WTC11 (cell line): ENCODE data around the gene EIF4G1. TPM values are rescaled to one million over a fixed set of nuclear protein-coding genes. Genes with fewer than 3 reads are reported as not detected.

Experiments
- ATAC-seq: fragments of 200-7000 bp; cut with Tn5 transposase; 2 replicates; pipeline ENCODE4 v1.10.0; 2021; ENCODE audit warnings: mild to moderate bottlenecking, moderate library complexity
- CTCF ChIA-PET: fragments of 300-600 bp; sonication (Branson Sonifier 250); formaldehyde crosslinking; loops from one replicate; lab custom pipeline; 2021; ENCODE audit warnings: antibody characterized with exemption; lab: Charles Lee
- POLR2A ChIA-PET: fragments of 350-600 bp; sonication (Branson Sonifier 250); formaldehyde crosslinking; loops from one replicate; lab custom pipeline; 2021; ENCODE audit warnings: antibody characterized with exemption; lab: Charles Lee
- DNase-seq: peaks from one replicate; pipeline ENCODE4 v3.0.0; 2021; ENCODE audit warnings: low spot score
- H3K27ac Mint-ChIP-seq: 2 replicates; pipeline ENCODE4 v1.8.0; 2021; ENCODE audit warnings: mixed read lengths
- H3K27me3 Mint-ChIP-seq: 2 replicates; pipeline ENCODE4 v1.8.0; 2021; ENCODE audit warnings: low read depth, mild to moderate bottlenecking, moderate library complexity, mixed read lengths
- H3K36me3 Mint-ChIP-seq: 2 replicates; pipeline ENCODE4 v1.8.0; 2021; ENCODE audit warnings: mixed read lengths
- H3K4me1 Mint-ChIP-seq: 2 replicates; pipeline ENCODE4 v1.8.0; 2022; ENCODE audit warnings: mixed read lengths
- H3K4me3 Mint-ChIP-seq: 2 replicates; pipeline ENCODE4 v1.8.0; 2021; ENCODE audit warnings: mild to moderate bottlenecking, moderate library complexity, mixed read lengths
- H3K9me3 Mint-ChIP-seq: 2 replicates; pipeline ENCODE4 v1.8.0; 2021; ENCODE audit warnings: mixed read lengths
- ARID4B ChIP-seq: sonication (generic); formaldehyde crosslinking; IDR thresholded peaks from 2 replicates; pipeline ENCODE4 v1.8.0; 2023; ENCODE audit warnings: missing genetic modification reagents, mild to moderate bottlenecking, borderline replicate concordance
- ESRRA ChIP-seq: sonication (generic); formaldehyde crosslinking; IDR thresholded peaks from 2 replicates; pipeline ENCODE4 v1.8.1; 2022; ENCODE audit warnings: mild to moderate bottlenecking, missing genetic modification reagents, borderline replicate concordance
- ETV6 ChIP-seq: sonication (generic); formaldehyde crosslinking; IDR thresholded peaks from 2 replicates; pipeline ENCODE4 v1.8.1; 2022; ENCODE audit warnings: mild to moderate bottlenecking, missing genetic modification reagents
- FOXP1 ChIP-seq: sonication (generic); formaldehyde crosslinking; IDR thresholded peaks from 2 replicates; pipeline ENCODE4 v1.8.0; 2022; ENCODE audit warnings: missing genetic modification reagents, mild to moderate bottlenecking, moderate library complexity, borderline replicate concordance
- FOXP4 ChIP-seq: sonication (generic); formaldehyde crosslinking; IDR thresholded peaks from 2 replicates; pipeline ENCODE4 v1.8.0; 2022; ENCODE audit warnings: mild to moderate bottlenecking, missing genetic modification reagents
- GTF2I ChIP-seq: fragments of 250-450 bp; sonication (Bioruptor Pico); conservative IDR thresholded peaks from 2 replicates; pipeline ENCODE4 v1.4.0; 2021; ENCODE audit warnings: mild to moderate bottlenecking
- PRRX2 ChIP-seq: fragments of 250-450 bp; sonication (Bioruptor Pico); IDR thresholded peaks from 2 replicates; pipeline ENCODE4 v1.8.0; 2021; ENCODE audit warnings: mild to moderate bottlenecking
- SMAD3 ChIP-seq: sonication (generic); formaldehyde crosslinking; IDR thresholded peaks from 2 replicates; pipeline ENCODE4 v1.8.0; 2022; ENCODE audit warnings: missing genetic modification reagents, mild to moderate bottlenecking, borderline replicate concordance
- SP1 ChIP-seq: sonication (generic); formaldehyde crosslinking; conservative IDR thresholded peaks from 2 replicates; pipeline ENCODE4 v1.8.1; 2022; ENCODE audit warnings: missing genetic modification reagents
- TCF7 ChIP-seq: sonication (generic); formaldehyde crosslinking; IDR thresholded peaks from 2 replicates; pipeline ENCODE4 v1.8.0; 2022; ENCODE audit warnings: mild to moderate bottlenecking, low read depth, missing genetic modification reagents, moderate library complexity
- ZNF121 ChIP-seq: sonication (generic); formaldehyde crosslinking; IDR thresholded peaks from 2 replicates; pipeline ENCODE4 v1.8.0; 2023; ENCODE audit warnings: missing genetic modification reagents
- total RNA-seq: library from RNA; stranded (reverse); gene quantifications from 3 replicates; pipeline ENCODE4 v1.2.3, GENCODE V29; 2021
- TF ChIP-seq, protein P1 (sequence below): sonication (generic); formaldehyde crosslinking; IDR thresholded peaks from 2 replicates; pipeline ENCODE4 v1.8.0; 2022; ENCODE audit warnings: mild to moderate bottlenecking, missing genetic modification reagents

EIF4G1 gene
- total RNA-seq, 1 experiment from 2014 or later, result 557 TPM

GRCh38 chr3:184380185-184380626, 65.8 kb downstream of the EIF4G1 start (continued):
- TF ChIP-seq ETV6 (CRISPR knock-in tag), result no peak
- no peak for TF ChIP-seq PRRX2 (CRISPR knock-in tag)

DNA sequence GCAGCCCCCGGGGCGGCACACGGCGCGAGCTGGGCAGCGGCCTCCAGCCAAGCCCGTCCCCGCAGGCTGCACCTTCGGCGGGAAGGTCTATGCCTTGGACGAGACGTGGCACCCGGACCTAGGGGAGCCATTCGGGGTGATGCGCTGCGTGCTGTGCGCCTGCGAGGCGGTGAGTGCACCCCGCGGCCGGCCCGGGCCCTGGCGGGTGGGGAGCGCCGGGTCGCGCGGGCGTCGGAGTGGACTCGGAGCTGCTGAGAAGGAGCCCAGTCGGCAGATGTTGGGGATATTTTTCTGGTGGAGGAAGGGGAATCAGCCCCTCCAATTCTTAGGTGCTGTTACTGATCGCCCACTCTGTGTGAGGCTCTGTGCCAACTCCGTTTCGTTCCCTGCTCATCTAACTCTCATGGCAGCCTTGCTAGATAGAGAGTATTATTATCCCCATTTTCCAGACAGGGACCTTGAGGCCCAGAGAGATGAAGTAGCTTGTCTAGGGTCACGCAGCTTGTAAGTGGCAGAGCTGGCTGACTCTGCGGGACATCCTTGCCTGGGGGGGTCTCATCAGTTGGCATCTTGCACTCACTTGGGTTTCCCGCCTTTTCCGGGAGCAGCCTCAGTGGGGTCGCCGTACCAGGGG, 66.3 kb downstream of the EIF4G1 start:
- ATAC-seq, result no peak
- no peak for DNase-seq
- ChIA-PET POLR2A (interaction anchor here (1.0 kb wide), 1 partner anchor 9 kb away, joined by 3 read pairs; no protein-coding TSS in a partner anchor), CTCF (interaction anchor here (0.6 to 5.2 kb wide), 5 partner anchors 9 to 486 kb away, joined by 3 to 33 read pairs (median 5); no protein-coding TSS in a partner anchor)
- Mint-ChIP-seq H3K36me3 (no peaks in the 10 kb centered on the region), H3K27me3 (peaks cover 63% of the 10 kb centered on the region)
- no peak for TF ChIP-seq ARID4B (CRISPR knock-in tag)
- peak; percentile 22; the same call in 1 of the 2 replicates for TF ChIP-seq SMAD3 (CRISPR knock-in tag)
- TF ChIP-seq, all 79 proteins: peak for 1
- H3K4me1 Mint-ChIP-seq, result peaks cover 38% of the 10 kb centered on the region
- no peaks in the 10 kb centered on the region for H3K9me3 Mint-ChIP-seq
- H3K4me3 Mint-ChIP-seq, result peak overlapping the region; percentile 69
- no peak overlapping the region for H3K27ac Mint-ChIP-seq

DNA sequence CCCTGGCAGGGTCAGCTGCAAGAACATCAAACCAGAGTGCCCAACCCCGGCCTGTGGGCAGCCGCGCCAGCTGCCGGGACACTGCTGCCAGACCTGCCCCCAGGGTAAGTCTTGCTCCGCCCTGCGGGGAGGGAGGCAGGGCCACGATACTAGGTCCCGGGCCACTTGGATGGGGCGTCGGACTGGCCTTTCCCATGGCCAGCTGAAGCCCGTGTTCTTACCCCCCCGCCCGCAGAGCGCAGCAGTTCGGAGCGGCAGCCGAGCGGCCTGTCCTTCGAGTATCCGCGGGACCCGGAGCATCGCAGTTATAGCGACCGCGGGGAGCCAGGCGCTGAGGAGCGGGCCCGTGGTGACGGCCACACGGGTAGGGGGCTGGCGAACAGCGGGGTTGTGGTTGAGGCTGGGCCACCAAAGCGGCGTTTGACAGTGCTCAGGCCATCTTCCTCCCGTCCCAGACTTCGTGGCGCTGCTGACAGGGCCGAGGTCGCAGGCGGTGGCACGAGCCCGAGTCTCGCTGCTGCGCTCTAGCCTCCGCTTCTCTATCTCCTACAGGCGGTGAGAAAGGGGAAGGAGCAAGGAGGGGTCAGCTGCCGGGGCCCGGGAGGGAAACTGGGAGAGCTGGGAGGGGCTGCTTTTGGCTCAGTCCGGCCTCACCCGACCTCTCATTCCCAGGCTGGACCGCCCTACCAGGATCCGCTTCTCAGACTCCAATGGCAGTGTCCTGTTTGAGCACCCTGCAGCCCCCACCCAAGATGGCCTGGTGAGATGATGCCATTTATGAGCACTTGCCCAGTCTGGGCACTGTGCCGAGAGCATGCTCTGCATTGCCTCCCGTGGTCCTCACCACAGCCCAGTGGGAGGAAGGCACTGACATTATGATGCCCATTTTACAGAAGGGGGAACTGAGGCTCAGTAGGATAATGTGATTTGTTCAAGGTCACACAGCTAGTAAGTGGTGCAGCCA, 67.1 kb downstream of the EIF4G1 start:
- TF ChIP-seq FOXP4 (CRISPR knock-in tag), result no peak
- TF ChIP-seq, protein P1, sequence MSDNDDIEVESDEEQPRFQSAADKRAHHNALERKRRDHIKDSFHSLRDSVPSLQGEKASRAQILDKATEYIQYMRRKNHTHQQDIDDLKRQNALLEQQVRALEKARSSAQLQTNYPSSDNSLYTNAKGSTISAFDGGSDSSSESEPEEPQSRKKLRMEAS (CRISPR knock-in tag), result peak; percentile 73; the same call in 1 of the 2 replicates
- TF ChIP-seq GTF2I, result peak; percentile 17; the same call in 1 of the 2 replicates
- no peak for TF ChIP-seq ARID4B (CRISPR knock-in tag)
- 0 out of 2 replicates have a peak, but pooled peaks have one; percentile 30 for TF ChIP-seq SP1 (CRISPR knock-in tag)
- TF ChIP-seq ZNF121 (CRISPR knock-in tag), result peak; percentile 2; the same call in 1 of the 2 replicates
- TF ChIP-seq ESRRA (CRISPR knock-in tag), result peak; percentile 68; the same call in 1 of the 2 replicates
- TF ChIP-seq TCF7 (CRISPR knock-in tag), result 0 out of 2 replicates have a peak, but pooled peaks have one; percentile 53
- TF ChIP-seq FOXP1, result peak; percentile 76
- DNase-seq, result peak; percentile 46
- Mint-ChIP-seq H3K4me3 (peak overlapping the region; percentile 69), H3K4me1 (peaks cover 31% of the 10 kb centered on the region), H3K9me3 (no peaks in the 10 kb centered on the region), H3K27me3 (peaks cover 60% of the 10 kb centered on the region), H3K27ac (no peak overlapping the region), H3K36me3 (no peaks in the 10 kb centered on the region)
- ChIA-PET POLR2A (interaction anchor here (1.0 kb wide), 1 partner anchor 10 kb away, joined by 3 read pairs; no protein-coding TSS in a partner anchor), CTCF (interaction anchor here (0.6 to 5.2 kb wide), 7 partner anchors 9 to 486 kb away, joined by 3 to 33 read pairs (median 5); no protein-coding TSS in a partner anchor)
- ATAC-seq, result peak; percentile 21
